Upper lobe of right lung (tissue), 1 donor: ENCODE data around the gene SLC22A1. TPM values are rescaled to one million over a fixed set of nuclear protein-coding genes. Genes with fewer than 3 reads are reported as not detected.
"Not testable (repeated sequence)": the region's sequence is repeated elsewhere in the genome, so short reads cannot be mapped to it uniquely, and the experiment has no call there.

Experiments
- ATAC-seq: fragments of 200-7000 bp; cut with Tn5 transposase; one replicate; pipeline ENCODE4 v1.9.1; 2020; ENCODE audit warnings: mild to moderate bottlenecking, moderate library complexity
- DNase-seq: peaks from one replicate; pipeline ENCODE4 v3.0.0-alpha.2; 2020
- H3K27ac ChIP-seq: fragments of 200-600 bp; one replicate; pipeline ENCODE4 v1.8.0; 2022
- H3K27me3 ChIP-seq: fragments of 200-600 bp; one replicate; pipeline ENCODE4 v1.8.0; 2022; ENCODE audit warnings: mild to moderate bottlenecking
- H3K36me3 ChIP-seq: fragments of 200-600 bp; one replicate; pipeline ENCODE4 v1.8.0; 2022
- H3K4me1 ChIP-seq: fragments of 200-600 bp; one replicate; pipeline ENCODE4 v1.8.0; 2022
- H3K4me3 ChIP-seq: fragments of 200-600 bp; one replicate; pipeline ENCODE4 v1.8.0; 2022; ENCODE audit warnings: mild to moderate bottlenecking
- H3K9me3 ChIP-seq: fragments of 200-600 bp; one replicate; pipeline ENCODE4 v1.8.0; 2022
- CTCF ChIP-seq: fragments of 200-600 bp; IDR thresholded peaks from one replicate; pipeline ENCODE4 v1.8.0; 2022; ENCODE audit warnings: antibody characterized with exemption
- intact Hi-C: fragments of 100-400 bp; cut with DNase I; formaldehyde crosslinking; loops from one replicate; pipeline ENCODE4 v1.11.0; 2022
- total RNA-seq: library from RNA; stranded (reverse); fragmentation: NEBNext Ultra II Directional; extraction: Animal tissue kit (Norgen Biotek cat#: 25700); gene quantifications from one replicate; pipeline ENCODE4 v1.2.1, GENCODE V29; 2021
- donor health status: DM: no; HTN: yes; CAD: no; lungs with severe emphysema.

SLC22A1 gene
- total RNA-seq, 1 donor from 2014 or later, result 2.7 TPM

- Histone ChIP-seq H3K36me3 (no peaks in the 10 kb centered on the region), H3K27ac (no peak overlapping the region), H3K4me3 (no peak overlapping the region), H3K27me3 (no peaks in the 10 kb centered on the region), H3K4me1 (no peaks in the 10 kb centered on the region), H3K9me3 (no peaks in the 10 kb centered on the region)
- peak; percentile 52 for DNase-seq
- intact Hi-C loops, result loop anchor here (10.0 kb wide), 1 partner anchor 323 kb away; no protein-coding TSS in a partner anchor
- TF ChIP-seq CTCF, result no peak
- ATAC-seq, result no peak
Observed at GRCh38 chr6:160131636-160132296, 10.2 kb downstream of the SLC22A1 start.

- Histone ChIP-seq H3K27ac (no peak overlapping the region), H3K4me3 (no peak overlapping the region), H3K9me3 (no peaks in the 10 kb centered on the region), H3K36me3 (no peaks in the 10 kb centered on the region), H3K4me1 (no peaks in the 10 kb centered on the region), H3K27me3 (no peaks in the 10 kb centered on the region)
- DNase-seq (no peak), ATAC-seq (no peak)
- TF ChIP-seq CTCF, result no peak
- intact Hi-C loops, result loop anchor here (10.0 kb wide), 1 partner anchor 323 kb away; no protein-coding TSS in a partner anchor
Observed at GRCh38 chr6:160132297-160132637, 10.7 kb downstream of the SLC22A1 start.

- Histone ChIP-seq H3K27me3 (no peaks in the 10 kb centered on the region), H3K36me3 (no peaks in the 10 kb centered on the region), H3K27ac (no peak overlapping the region), H3K9me3 (no peaks in the 10 kb centered on the region), H3K4me3 (no peak overlapping the region), H3K4me1 (no peaks in the 10 kb centered on the region)
- ATAC-seq (no peak), DNase-seq (peak; percentile 30)
- intact Hi-C loops, result loop anchor here (10.0 kb wide), 1 partner anchor 322 kb away; no protein-coding TSS in a partner anchor
- no peak for TF ChIP-seq CTCF
Observed at GRCh38 chr6:160132776-160133338, 11.2 kb downstream of the SLC22A1 start.

GRCh38 chr6:160133441-160134336 lies 12.1 kb downstream of the SLC22A1 start:
- intact Hi-C loops, result loop anchor here (10.0 kb wide), 1 partner anchor 321 kb away; no protein-coding TSS in a partner anchor
- H3K27me3 ChIP-seq, result no peaks in the 10 kb centered on the region
- H3K27ac ChIP-seq, result no peak overlapping the region
- no peak for TF ChIP-seq CTCF
- peak; percentile 51 for DNase-seq
- no peak for ATAC-seq
- no peaks in the 10 kb centered on the region for H3K9me3 ChIP-seq
- no peaks in the 10 kb centered on the region for H3K36me3 ChIP-seq
- no peaks in the 10 kb centered on the region for H3K4me1 ChIP-seq
- H3K4me3 ChIP-seq, result no peak overlapping the region

- H3K36me3 ChIP-seq, H3K27me3 ChIP-seq, H3K4me3 ChIP-seq, ATAC-seq, H3K4me1 ChIP-seq, H3K27ac ChIP-seq, H3K9me3 ChIP-seq: not testable (repeated sequence)
- peak; percentile 40 for DNase-seq
- intact Hi-C loops, result loop anchor here (10.0 kb wide), 1 partner anchor 320 kb away; no protein-coding TSS in a partner anchor
Observed at GRCh38 chr6:160134337-160134751, 12.7 kb downstream of the SLC22A1 start.
